NB4 (cell line): ENCODE measurements around the gene CCDC39.

Experiments used
- DNase-seq: peaks from one replicate; pipeline ENCODE4 v3.0.0; 2010; ENCODE audit warnings: low read depth
- H3K4me3 ChIP-seq: one replicate; pipeline ENCODE4 v1.5.1; 2011; ENCODE audit warnings: mild to moderate bottlenecking, low read depth, low read length, moderate library complexity
- CTCF ChIP-seq: IDR thresholded peaks from one replicate; pipeline ENCODE4 v1.5.1; 2012; ENCODE audit warnings: low read depth, low read length
- MAX ChIP-seq: IDR thresholded peaks from 2 replicates; pipeline ENCODE4 v1.6.1; 2011; ENCODE audit warnings: low read depth, low read length
- MYC ChIP-seq: IDR thresholded peaks from 2 replicates; pipeline ENCODE4 v1.6.1; 2011; ENCODE audit warnings: low read depth, low read length
- POLR2A ChIP-seq: IDR thresholded peaks from 2 replicates; pipeline ENCODE4 v1.6.1; 2011; ENCODE audit warnings: mild to moderate bottlenecking; ENCODE audit not compliant: insufficient read length; ENCODE audit errors: extremely low read depth

CCDC39 gene

GRCh38 chr3:180700941-180701340, 21.7 kb upstream of the CCDC39 start:
- TF ChIP-seq CTCF: no peak
- no peak for TF ChIP-seq POLR2A
- TF ChIP-seq MYC: no peak
- TF ChIP-seq MAX: no peak
- DNase-seq: no peak
- H3K4me3 ChIP-seq: no peak overlapping the region

- TF ChIP-seq MAX: no peak
- TF ChIP-seq CTCF: no peak
- no peak for TF ChIP-seq MYC
- no peak for TF ChIP-seq POLR2A
- no peak for DNase-seq
- no peak overlapping the region for H3K4me3 ChIP-seq
These were observed 19.5 kb upstream of the CCDC39 start for GRCh38 chr3:180698760-180699270.

GRCh38 chr3:180694321-180694720, 15.0 kb upstream of the CCDC39 start:
- TF ChIP-seq POLR2A: no peak
- TF ChIP-seq MYC: no peak
- TF ChIP-seq MAX: no peak
- no peak for TF ChIP-seq CTCF
- DNase-seq: no peak
- no peak overlapping the region for H3K4me3 ChIP-seq

- DNase-seq: no peak
- H3K4me3 ChIP-seq: no peak overlapping the region
- TF ChIP-seq MAX: no peak
- TF ChIP-seq MYC: no peak
- no peak for TF ChIP-seq POLR2A
- no peak for TF ChIP-seq CTCF
These were observed 14.4 kb upstream of the CCDC39 start for GRCh38 chr3:180693656-180694055.

GRCh38 chr3:180690061-180690460, 10.8 kb upstream of the CCDC39 start:
- no peak overlapping the region for H3K4me3 ChIP-seq
- no peak for TF ChIP-seq CTCF
- TF ChIP-seq MYC: no peak
- TF ChIP-seq MAX: no peak
- TF ChIP-seq POLR2A: no peak
- no peak for DNase-seq

GRCh38 chr3:180684807-180685206, 5.5 kb upstream of the CCDC39 start:
- no peak for TF ChIP-seq POLR2A
- no peak for TF ChIP-seq MAX
- no peak for TF ChIP-seq CTCF
- no peak for TF ChIP-seq MYC
- DNase-seq: no peak
- H3K4me3 ChIP-seq: no peak overlapping the region
